K562 (cell line): ENCODE results near the gene AIF1. TPM values are rescaled to one million over a fixed set of nuclear protein-coding genes. Genes with fewer than 3 reads are reported as not detected.

Source experiments
- ATAC-seq: fragments of 200-7000 bp; cut with Tn5 transposase; 3 replicates; pipeline ENCODE4 v1.9.1; 2020; ENCODE audit warnings: moderate library complexity
- BruUV-seq: library from RNA; stranded (reverse); fragments of 400-500 nt; replicated peaks from 2 replicates; lab custom pipeline; 2021; lab: Mats Ljungman, UMichigan
- CTCF ChIA-PET: fragments of 300-600 bp; formaldehyde crosslinking; extraction: SDS; loops from one replicate; lab custom pipeline; 2021; ENCODE audit warnings: low intra/inter-chr PET ratio; lab: Yijun Ruan, JAX
- POLR2A ChIA-PET: fragments of 300-600, 350-650 bp; sonication (Branson Sonifier 250); formaldehyde crosslinking; extraction: SDS; loops from one replicate; lab custom pipeline; 2021; ENCODE audit warnings: antibody characterized with exemption, inconsistent platforms; lab: Yijun Ruan, JAX
- DNase-seq, 4 experiments: peaks; one replicate each; pipeline versions ENCODE4 v3.0.0 to v3.0.0-alpha.2; 2011 to 2018; ENCODE audit warnings: low spot score in 3 of 4, mixed read lengths in 3 of 4; ENCODE audit errors: extremely low read depth in 1 of 4
- FAIRE-seq: peaks from 2 replicates; lab custom pipeline; 2011; peaks lifted over from hg19 to GRCh38; lab: Jason Lieb, UNC
- H2AFZ ChIP-seq: 2 replicates; pipeline ENCODE4 v1.6.0; 2011; ENCODE audit warnings: low read depth, low read length, control low read depth, inconsistent platforms
- H3K27ac ChIP-seq: fragments of 200-600 bp; 3 replicates; pipeline ENCODE4 v1.8.0; 2011; ENCODE audit warnings: low read depth, mild to moderate bottlenecking, control low read depth, inconsistent platforms, low read length, moderate library complexity, mixed read lengths; ENCODE audit errors: extremely low read depth
- H3K27me3 ChIP-seq, 2 experiments: fragments of 300-600 bp in 1 of 2; 2 replicates in 1 of 2; 3 replicates in 1 of 2; pipeline versions ENCODE4 v1.6.0 to v1.8.0; 2011; ENCODE audit warnings: inconsistent platforms in 2 of 2, low read length in 2 of 2, mild to moderate bottlenecking in 1 of 2, mixed read lengths in 1 of 2, moderate library complexity in 1 of 2; ENCODE audit not compliant: control insufficient read depth in 2 of 2, insufficient read depth in 2 of 2
- H3K36me3 ChIP-seq: fragments of 300-600 bp; 3 replicates; pipeline ENCODE4 v1.8.0; 2011; ENCODE audit warnings: mild to moderate bottlenecking, low read length, inconsistent platforms; ENCODE audit not compliant: control insufficient read depth, insufficient read depth
- H3K4me1 ChIP-seq, 2 experiments: fragments of 200-600 bp in 1 of 2; replicated peaks in 1 of 2; 2 replicates in 1 of 2; 3 replicates in 1 of 2; pipeline versions ENCODE4 v1.5.1 to v1.8.0; 2011; ENCODE audit warnings: inconsistent platforms in 2 of 2, low read length in 2 of 2, mild to moderate bottlenecking in 1 of 2, mixed read lengths in 1 of 2, moderate library complexity in 1 of 2; ENCODE audit not compliant: control insufficient read depth in 2 of 2, insufficient read depth in 2 of 2
- H3K4me2 ChIP-seq: 2 replicates; pipeline ENCODE4 v1.6.1; 2011; ENCODE audit warnings: low read length, control low read depth, inconsistent platforms, mixed read lengths; ENCODE audit not compliant: insufficient read depth
- H3K4me3 ChIP-seq: fragments of 200-600 bp; sonication (generic), shearing (Covaris generic); 2 replicates; pipeline ENCODE4 v1.5.1; 2016; ENCODE audit warnings: control low read depth, inconsistent platforms
- H3K79me2 ChIP-seq: fragments of 200-600 bp; 3 replicates; pipeline ENCODE4 v1.8.0; 2011; ENCODE audit warnings: low read length, inconsistent platforms; ENCODE audit not compliant: control insufficient read depth, insufficient read depth
- H3K9ac ChIP-seq, 2 experiments: 2 replicates each; pipeline versions ENCODE4 v1.6.0 to v1.6.1; 2011; ENCODE audit warnings: low read depth in 2 of 2, low read length in 2 of 2, control low read depth in 1 of 2, inconsistent platforms in 1 of 2, mild to moderate bottlenecking in 1 of 2, mixed read lengths in 1 of 2; ENCODE audit not compliant: insufficient read depth in 1 of 2
- H3K9me1 ChIP-seq: one replicate; pipeline ENCODE4 v1.6.0; 2011; ENCODE audit warnings: inconsistent platforms, mild to moderate bottlenecking, low read length, moderate library complexity; ENCODE audit not compliant: control insufficient read depth, insufficient read depth
- H3K9me3 ChIP-seq: replicated peaks from 2 replicates; pipeline ENCODE4 v1.5.1; 2011; ENCODE audit warnings: low read depth, low read length, inconsistent platforms; ENCODE audit not compliant: control insufficient read depth, insufficient read depth
- H4K20me1 ChIP-seq: replicated peaks from 2 replicates; pipeline ENCODE4 v1.6.1; 2011; ENCODE audit warnings: low read length, inconsistent platforms, mixed read lengths; ENCODE audit not compliant: control insufficient read depth, insufficient read depth
- DPF2 ChIP-seq: fragments of 450-650 bp; IDR thresholded peaks from 2 replicates; pipeline ENCODE4 v1.6.1; 2016
- HDAC1 ChIP-seq, 2 experiments: fragments of 450-650 bp; IDR thresholded peaks; 2 replicates each; pipeline ENCODE4 v1.6.1; 2016 to 2017; ENCODE audit warnings: inconsistent platforms in 1 of 2, mild to moderate bottlenecking in 1 of 2, moderate library complexity in 1 of 2
- HLTF ChIP-seq: fragments of 450-650 bp; IDR thresholded peaks from 2 replicates; pipeline ENCODE4 v1.6.1; 2016
- HNRNPH1 ChIP-seq: fragments of 200-400 bp; formaldehyde crosslinking; optimal IDR thresholded peaks from 2 replicates; pipeline ENCODE3; 2017; ENCODE audit warnings: low read depth, mild to moderate bottlenecking, low read length, moderate library complexity
- KAT7 ChIP-seq: sonication (generic); formaldehyde crosslinking; IDR thresholded peaks from 2 replicates; pipeline ENCODE4 v1.8.0; 2022; ENCODE audit warnings: missing genetic modification reagents, mild to moderate bottlenecking, borderline replicate concordance
- LARP7 ChIP-seq: fragments of 450-650 bp; IDR thresholded peaks from 2 replicates; pipeline ENCODE4 v1.6.1; 2016
- MAX ChIP-seq: sonication (generic); formaldehyde crosslinking; IDR thresholded peaks from 2 replicates; pipeline ENCODE4 v1.9.0; 2022; ENCODE audit warnings: mild to moderate bottlenecking, missing genetic modification reagents
- MTA1 ChIP-seq: fragments of 450-650 bp; IDR thresholded peaks from 2 replicates; pipeline ENCODE4 v1.6.1; 2017; ENCODE audit warnings: borderline replicate concordance
- PRMT5 ChIP-seq: sonication (generic); formaldehyde crosslinking; IDR thresholded peaks from 2 replicates; pipeline ENCODE4 v1.5.0; 2020; ENCODE audit warnings: missing genetic modification reagents
- SPI1 ChIP-seq: IDR thresholded peaks from 2 replicates; pipeline ENCODE4 v1.6.1; 2011; ENCODE audit warnings: low read depth, low read length, control low read depth, borderline replicate concordance
- SRF ChIP-seq, 2 experiments: fragments of 250-450, 450-650 bp in 1 of 2; sonication (Bioruptor Pico) in 1 of 2; sonication (generic) in 1 of 2; formaldehyde crosslinking; IDR thresholded peaks; 2 replicates each; pipeline versions ENCODE4 v1.5.0 to v1.5.1; 2020 to 2022; ENCODE audit warnings: mild to moderate bottlenecking in 1 of 2, missing genetic modification reagents in 1 of 2
- ZNF398 ChIP-seq: fragments of 250-450 bp; sonication (Bioruptor Pico); IDR thresholded peaks from 2 replicates; pipeline ENCODE4 v1.8.0; 2021; ENCODE audit warnings: moderate library complexity, mild to moderate bottlenecking, inconsistent platforms
- WGBS: fragments of 100-300 bp; shearing (Covaris generic); methylation state at CpG from one replicate; pipeline ENCODE4 v1.1.6; 2016; ENCODE audit warnings: low coverage, mixed read lengths; ENCODE audit not compliant: insufficient coverage; ENCODE audit errors: missing lambda C conversion rate; 5-methylcytosine and 5-hydroxymethylcytosine counted together
- in situ Hi-C: fragments of 300-500 bp; cut with MboI; formaldehyde crosslinking; loops from 4 replicates; pipeline ENCODE4 v1.15.0; 2018; ENCODE audit warnings: inconsistent platforms, mixed read lengths
- intact Hi-C: fragments of 100-400 bp; cut with micrococcal nuclease; formaldehyde crosslinking; loops from 2 replicates; pipeline ENCODE4 v1.14.2; 2022
- polyA plus RNA-seq, 8 experiments: library from polyadenylated mRNA; depleted of rRNA in 4 of 8; stranded (reverse) in 5 of 8; unstranded in 3 of 8; fragments of >200 nt; fragmentation: Nextera tagmentation in 2 of 8; fragmentation: Illumina TruSeq in 1 of 8; extraction: Ambion mirVana in 2 of 8; extraction: Trizol in 1 of 8; gene quantifications; 2 replicates each; pipeline versions ENCODE4 v1.2.1 to v1.2.3, GENCODE V29; 2011 to 2014; ENCODE audit warnings: inconsistent platforms in 1 of 8, missing spikeins in 1 of 8
- total RNA-seq, 7 experiments: library from RNA; depleted of rRNA in 6 of 7; stranded (reverse); fragments of >200 nt in 6 of 7; fragmentation: Illumina TruSeq in 2 of 7; extraction: Trizol in 2 of 7; gene quantifications; 2 replicates each; pipeline versions ENCODE4 v1.2.1 to v1.2.3, GENCODE V29; 2011 to 2021; ENCODE audit warnings: low replicate concordance in 1 of 7

The AIF1 gene
- total and polyA plus RNA-seq, 9 of the 15 experiments (the other 6 are each of a cell fraction or from before 2014, with no cell fraction given) = 9.4 to 33.4 (median 19.4) TPM

GRCh38 chr6:31586599-31587281 is 28.3 kb upstream of the AIF1 start (continued):
- TF ChIP-seq MAX (CRISPR knock-in tag) = peak; percentile 53

DNA sequence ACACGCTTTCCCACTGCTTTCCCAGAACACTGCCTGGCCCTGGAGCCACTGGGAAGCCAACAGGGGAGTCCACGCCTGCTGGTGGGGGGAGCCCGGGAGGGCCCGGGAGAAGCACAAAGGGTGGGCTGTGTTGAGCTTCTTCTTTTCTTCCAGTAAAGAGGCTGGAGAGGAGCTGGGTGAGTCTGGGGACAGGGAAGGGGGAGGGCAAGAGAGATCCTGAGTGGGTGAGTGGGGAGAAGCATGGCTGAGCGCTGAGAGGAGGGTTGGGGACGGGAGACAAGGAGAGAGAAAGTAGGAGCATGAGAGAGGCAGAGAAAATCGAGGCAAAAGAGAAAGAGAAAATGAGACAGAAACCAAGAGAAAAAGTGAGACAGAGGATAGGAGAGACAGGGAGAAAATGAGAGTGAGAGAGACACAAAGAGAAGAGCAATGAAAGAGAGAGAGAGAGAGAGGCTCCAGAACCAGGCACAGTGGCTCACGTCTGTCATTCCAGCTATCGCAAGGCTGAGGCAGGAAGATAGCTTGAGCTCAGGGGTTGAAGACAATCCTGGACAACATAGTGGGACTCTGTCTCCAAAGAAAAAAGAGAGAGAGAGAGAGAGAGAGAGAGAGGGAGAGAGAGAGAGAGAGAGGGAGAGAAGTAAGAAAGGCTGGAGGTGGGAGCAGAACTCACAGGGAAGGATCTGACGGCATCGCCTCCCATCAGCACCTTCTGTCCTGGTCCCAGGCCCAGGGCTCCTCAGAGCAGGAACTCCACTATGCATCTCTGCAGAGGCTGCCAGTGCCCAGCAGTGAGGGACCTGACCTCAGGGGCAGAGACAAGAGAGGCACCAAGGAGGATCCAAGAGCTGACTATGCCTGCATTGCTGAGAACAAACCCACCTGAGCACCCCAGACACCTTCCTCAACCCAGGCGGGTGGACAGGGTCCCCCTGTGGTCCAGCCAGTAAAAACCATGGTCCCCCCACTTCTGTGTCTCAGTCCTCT is 26.9 kb upstream of the AIF1 start:
- no peaks in the 10 kb centered on the region for H3K79me2 ChIP-seq
- H3K9me3 ChIP-seq = no peaks in the 10 kb centered on the region
- peaks cover 3% of the 10 kb centered on the region for H3K9me1 ChIP-seq
- no peaks in the 10 kb centered on the region for H3K36me3 ChIP-seq
- DNase-seq (no peak), ATAC-seq (no peak), FAIRE-seq (no peak)
- 66% methylated on average over 11 of the region's 12 CpGs for WGBS
- no peaks in the 10 kb centered on the region for H4K20me1 ChIP-seq
- CTCF ChIA-PET = no interaction called here
- no peaks in the 10 kb centered on the region for H3K27me3 ChIP-seq
- intact Hi-C loops (loop anchor here (10.0 kb wide), 1 partner anchor 393 kb away; no protein-coding TSS in a partner anchor), in situ Hi-C loops (no loop called here)
- peak overlapping the region in 1 of 2 experiments; percentile 60; a peak in 2 of 4 replicates for H3K9ac ChIP-seq
- peaks cover 28 to 38% of the 10 kb centered on the region in 2 experiments for H3K4me1 ChIP-seq
- POLR2A ChIA-PET = interaction anchor here (0.6 to 2.8 kb wide), 7 partner anchors 8 to 616 kb away, joined by 3 to 10 read pairs (median 3); partner anchors contain the start of genes DDX39B and TNF
- no peak overlapping the region for H3K27ac ChIP-seq
- no peak overlapping the region for H3K4me3 ChIP-seq
- no TSS peak for BruUV-seq
- peak overlapping the region; percentile 61 for H2AFZ ChIP-seq
- TF ChIP-seq SPI1 (no peak), KAT7 (no peak), PRMT5 (CRISPR knock-in tag) (no peak), DPF2 (0 out of 2 replicates have a peak, but pooled peaks have one; percentile 24), HNRNPH1 (no peak), ZNF398 (no peak), MTA1 (0 out of 2 replicates have a peak, but pooled peaks have one; percentile 44), SRF (CRISPR knock-in tag; IDR thresholded peaks at IDR 0.05) (no peak), HLTF (0 out of 2 replicates have a peak, but pooled peaks have one; percentile 22), HDAC1 (IDR thresholded peaks at IDR 0.05) (peak in 1 of 2 experiments; percentile 43; a peak in 1 of 4 replicates), LARP7 (peak; percentile 12; the same call in 1 of the 2 replicates)
- H3K4me2 ChIP-seq = no peak overlapping the region; the same call in 1 of the 2 replicates
